Mesenchymal stem cell (in vitro differentiated cells and primary cell): ENCODE measurements around the gene SH3TC2.

Experiments
- DNase-seq: peaks from one replicate; pipeline ENCODE4 v3.0.0-alpha.2; 2013
- H2AFZ ChIP-seq: one replicate; pipeline ENCODE4 v1.6.1; 2013; ENCODE audit warnings: low read depth, mild to moderate bottlenecking, control low read depth, inconsistent platforms, low read length, moderate library complexity
- H2AK5ac ChIP-seq: 2 replicates; pipeline ENCODE4 v1.6.1; 2013; ENCODE audit warnings: low read length, moderate library complexity, mild to moderate bottlenecking, inconsistent platforms; ENCODE audit not compliant: severe bottlenecking
- H2BK120ac ChIP-seq: one replicate; pipeline ENCODE4 v1.6.1; 2013; ENCODE audit warnings: low read depth, mild to moderate bottlenecking, inconsistent platforms, low read length, moderate library complexity
- H2BK12ac ChIP-seq, 2 experiments: one replicate each; pipeline ENCODE4 v1.6.1; 2013; ENCODE audit warnings: inconsistent platforms in 2 of 2, low read length in 2 of 2, mild to moderate bottlenecking in 2 of 2, moderate library complexity in 2 of 2, control low read depth in 1 of 2
- H2BK15ac ChIP-seq: one replicate; pipeline ENCODE4 v1.6.1; 2013; ENCODE audit warnings: mild to moderate bottlenecking, low read depth, inconsistent platforms; ENCODE audit not compliant: poor library complexity, severe bottlenecking
- H2BK5ac ChIP-seq: 2 replicates; pipeline ENCODE4 v1.6.1; 2013; ENCODE audit warnings: low read depth, mild to moderate bottlenecking, low read length, control low read depth, inconsistent platforms; ENCODE audit not compliant: poor library complexity, severe bottlenecking
- H3K14ac ChIP-seq, 2 experiments: one replicate each; pipeline ENCODE4 v1.6.1; 2013; ENCODE audit warnings: inconsistent platforms in 2 of 2, low read length in 2 of 2, control low read depth in 1 of 2, mild to moderate bottlenecking in 1 of 2, moderate library complexity in 1 of 2
- H3K18ac ChIP-seq, 2 experiments: one replicate each; pipeline ENCODE4 v1.6.1; 2013; ENCODE audit warnings: inconsistent platforms in 2 of 2, low read length in 2 of 2, control low read depth in 1 of 2, low read depth in 1 of 2, mild to moderate bottlenecking in 1 of 2
- H3K23ac ChIP-seq, 2 experiments: one replicate each; pipeline ENCODE4 v1.6.1; 2013; ENCODE audit warnings: inconsistent platforms in 2 of 2, low read length in 2 of 2, mild to moderate bottlenecking in 2 of 2, moderate library complexity in 2 of 2, control low read depth in 1 of 2
- H3K27ac ChIP-seq: 2 replicates; pipeline ENCODE4 v1.5.1; 2013; ENCODE audit warnings: mild to moderate bottlenecking, moderate library complexity, low read length, control low read depth, inconsistent platforms; ENCODE audit not compliant: poor library complexity, severe bottlenecking
- H3K27me3 ChIP-seq, 2 experiments: 2 replicates each; pipeline versions ENCODE4 v1.6.1 to v1.7.0; 2013; ENCODE audit warnings: low read length in 2 of 2, mild to moderate bottlenecking in 2 of 2, moderate library complexity in 2 of 2, control low read depth in 1 of 2, inconsistent platforms in 1 of 2; ENCODE audit not compliant: control insufficient read depth in 1 of 2, insufficient read depth in 1 of 2
- H3K36me3 ChIP-seq, 2 experiments: 2 replicates each; pipeline versions ENCODE4 v1.6.1 to v1.7.0; 2013; ENCODE audit warnings: low read length in 2 of 2, control low read depth in 1 of 2, inconsistent platforms in 1 of 2, low read depth in 1 of 2, mild to moderate bottlenecking in 1 of 2; ENCODE audit not compliant: insufficient read depth in 2 of 2, control insufficient read depth in 1 of 2
- H3K4ac ChIP-seq, 2 experiments: one replicate each; pipeline ENCODE4 v1.6.1; 2013; ENCODE audit warnings: inconsistent platforms in 2 of 2, low read length in 2 of 2, mild to moderate bottlenecking in 2 of 2, moderate library complexity in 2 of 2, control low read depth in 1 of 2, low read depth in 1 of 2
- H3K4me1 ChIP-seq: 2 replicates; pipeline ENCODE4 v1.6.1; 2013; ENCODE audit warnings: low read depth, low read length, control low read depth; ENCODE audit not compliant: control insufficient read depth, insufficient read depth
- H3K4me2 ChIP-seq: 2 replicates; pipeline ENCODE4 v1.6.1; 2013; ENCODE audit warnings: low read length, mild to moderate bottlenecking, inconsistent platforms; ENCODE audit not compliant: poor library complexity, severe bottlenecking
- H3K4me3 ChIP-seq, 2 experiments: 2 replicates each; pipeline versions ENCODE4 v1.5.1 to v1.7.0; 2013; ENCODE audit warnings: low read length in 2 of 2, mild to moderate bottlenecking in 2 of 2, control low read depth in 1 of 2, low read depth in 1 of 2; ENCODE audit not compliant: insufficient read depth in 1 of 2
- H3K79me1 ChIP-seq: replicated peaks from 2 replicates; pipeline ENCODE4 v1.6.1; 2013; ENCODE audit warnings: mild to moderate bottlenecking, control low read depth, low read length, inconsistent platforms; ENCODE audit not compliant: poor library complexity, severe bottlenecking
- H3K9ac ChIP-seq: 2 replicates; pipeline ENCODE4 v1.7.0; 2013; ENCODE audit warnings: mild to moderate bottlenecking, low read length, moderate library complexity
- H3K9me3 ChIP-seq: 2 replicates; pipeline ENCODE4 v1.7.0; 2013; ENCODE audit warnings: mild to moderate bottlenecking, low read length; ENCODE audit not compliant: control insufficient read depth
- H4K8ac ChIP-seq: one replicate; pipeline ENCODE4 v1.6.1; 2013; ENCODE audit warnings: inconsistent platforms, mild to moderate bottlenecking, low read length, moderate library complexity
- H4K91ac ChIP-seq: one replicate; pipeline ENCODE4 v1.6.1; 2013; ENCODE audit warnings: mild to moderate bottlenecking, low read length, inconsistent platforms
- WGBS: methylation state at CpG from one replicate; pipeline ENCODE4 v1.1.7; 2013; ENCODE audit warnings: mixed read lengths; 5-methylcytosine and 5-hydroxymethylcytosine counted together

Gene SH3TC2

DNA sequence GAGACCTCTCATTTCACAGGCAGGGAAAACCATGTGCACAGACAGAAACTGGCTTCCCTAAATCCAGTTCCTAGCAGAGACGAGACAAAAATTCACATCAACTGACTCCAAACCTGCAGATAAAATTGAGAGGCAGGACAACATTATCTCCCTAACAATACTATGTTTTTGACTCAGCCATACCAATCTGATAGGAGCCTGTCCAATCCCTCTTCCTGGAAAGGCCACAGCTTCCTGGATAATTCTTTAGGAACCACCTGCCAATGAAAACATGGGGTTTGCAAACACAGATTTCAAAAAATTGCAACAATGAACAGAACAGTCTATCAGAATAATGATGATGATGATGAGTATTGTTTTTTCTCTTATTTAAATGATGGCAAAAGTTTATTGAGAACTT, 22.4 kb downstream of the SH3TC2 start:
- WGBS, result 95% methylated on average over 1 of the region's 1 CpG

GRCh38 chr5:149039506-149039905, 23.4 kb downstream of the SH3TC2 start:
- Histone ChIP-seq H4K91ac (no peak overlapping the region), H3K4ac (no peak overlapping the region), H2BK120ac (no peak overlapping the region), H4K8ac (no peak overlapping the region), H3K79me1 (no peaks in the 10 kb centered on the region), H2BK15ac (no peak overlapping the region), H3K18ac (no peak overlapping the region), H2BK5ac (no peak overlapping the region), H2AK5ac (no peak overlapping the region), H3K9me3 (no peaks in the 10 kb centered on the region), H3K4me1 (no peaks in the 10 kb centered on the region), H3K9ac (no peak overlapping the region), H3K27me3 (no peaks in the 10 kb centered on the region), H3K4me2 (no peak overlapping the region), H3K27ac (no peak overlapping the region), H3K4me3 (no peak overlapping the region), H3K23ac (no peak overlapping the region), H2AFZ (no peak overlapping the region), H3K14ac (no peak overlapping the region), H3K36me3 (no peaks in the 10 kb centered on the region), H2BK12ac (no peak overlapping the region)
- DNase-seq, result no peak
- 95% methylated on average over 2 of the region's 2 CpGs for WGBS

More for the DNA sequence above, 22.4 kb downstream of the SH3TC2 start:
- H2BK12ac ChIP-seq, result no peak overlapping the region
- H3K4ac ChIP-seq, result no peak overlapping the region
- DNase-seq, result no peak
- H2BK120ac ChIP-seq, result no peak overlapping the region
- no peak overlapping the region for H3K9ac ChIP-seq
- no peak overlapping the region for H2BK15ac ChIP-seq
- no peak overlapping the region for H4K8ac ChIP-seq
- H3K4me2 ChIP-seq, result no peak overlapping the region
- no peak overlapping the region for H2AFZ ChIP-seq
- no peak overlapping the region for H3K27ac ChIP-seq
- no peak overlapping the region for H3K18ac ChIP-seq
- H3K27me3 ChIP-seq, result no peaks in the 10 kb centered on the region
- no peaks in the 10 kb centered on the region for H3K4me1 ChIP-seq
- H3K36me3 ChIP-seq, result no peaks in the 10 kb centered on the region
- no peak overlapping the region for H2BK5ac ChIP-seq
- no peaks in the 10 kb centered on the region for H3K79me1 ChIP-seq
- H3K14ac ChIP-seq, result no peak overlapping the region
- H2AK5ac ChIP-seq, result no peak overlapping the region
- H3K4me3 ChIP-seq, result no peak overlapping the region
- H4K91ac ChIP-seq, result no peak overlapping the region
- H3K23ac ChIP-seq, result no peak overlapping the region
- H3K9me3 ChIP-seq, result no peaks in the 10 kb centered on the region

DNA sequence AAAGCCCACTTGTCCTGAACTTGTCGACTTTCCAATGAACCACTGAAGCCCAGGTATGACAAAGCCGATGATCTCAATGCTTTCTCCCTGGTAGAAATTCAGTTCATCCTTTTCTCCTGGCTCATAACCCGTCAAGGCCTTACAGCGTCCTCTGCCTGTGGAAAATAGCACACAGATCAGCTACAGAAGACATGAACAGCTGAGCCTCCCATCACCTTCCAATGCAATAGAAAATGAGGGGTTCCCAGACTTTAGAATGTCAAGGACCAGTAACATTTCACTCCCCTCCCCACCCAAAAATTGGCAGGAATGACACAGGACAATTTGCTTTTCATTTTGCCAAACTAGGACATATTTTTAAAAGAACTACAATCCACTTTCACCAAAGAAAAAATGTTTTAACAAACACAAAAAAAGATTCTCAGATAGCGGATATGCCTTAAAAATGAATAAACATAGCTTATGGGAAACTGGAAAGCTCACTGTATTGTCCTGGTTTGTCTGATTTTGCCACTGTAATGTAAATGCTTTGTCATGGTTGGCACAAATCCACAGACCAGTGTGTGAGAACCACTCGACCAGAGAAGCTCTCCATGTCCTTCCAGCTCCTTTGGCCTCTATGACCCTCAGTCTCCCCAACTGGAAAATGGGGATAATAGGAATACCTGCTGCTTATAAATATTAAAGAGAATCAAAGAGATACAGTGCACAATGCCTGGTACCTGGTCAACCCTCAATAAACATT, 24.4 kb downstream of the SH3TC2 start:
- H3K27me3 ChIP-seq, result no peaks in the 10 kb centered on the region
- no peak overlapping the region for H2AFZ ChIP-seq
- no peak overlapping the region for H2BK15ac ChIP-seq
- no peaks in the 10 kb centered on the region for H3K9me3 ChIP-seq
- no peaks in the 10 kb centered on the region for H3K36me3 ChIP-seq
- no peak overlapping the region for H3K27ac ChIP-seq
- H2BK12ac ChIP-seq, result peak overlapping the region in 1 of 2 experiments; percentile 28
- DNase-seq, result no peak
- H3K23ac ChIP-seq, result no peak overlapping the region
- H3K4me1 ChIP-seq, result no peaks in the 10 kb centered on the region
- no peak overlapping the region for H2BK5ac ChIP-seq
- H3K4ac ChIP-seq, result no peak overlapping the region
- no peak overlapping the region for H2BK120ac ChIP-seq
- 95% methylated on average over 5 of the region's 6 CpGs for WGBS
- no peak overlapping the region for H3K9ac ChIP-seq
- no peak overlapping the region for H2AK5ac ChIP-seq
- H4K91ac ChIP-seq, result no peak overlapping the region
- no peak overlapping the region for H3K14ac ChIP-seq
- H4K8ac ChIP-seq, result no peak overlapping the region
- H3K79me1 ChIP-seq, result no peaks in the 10 kb centered on the region
- no peak overlapping the region for H3K4me2 ChIP-seq
- H3K4me3 ChIP-seq, result no peak overlapping the region
- H3K18ac ChIP-seq, result no peak overlapping the region

DNA sequence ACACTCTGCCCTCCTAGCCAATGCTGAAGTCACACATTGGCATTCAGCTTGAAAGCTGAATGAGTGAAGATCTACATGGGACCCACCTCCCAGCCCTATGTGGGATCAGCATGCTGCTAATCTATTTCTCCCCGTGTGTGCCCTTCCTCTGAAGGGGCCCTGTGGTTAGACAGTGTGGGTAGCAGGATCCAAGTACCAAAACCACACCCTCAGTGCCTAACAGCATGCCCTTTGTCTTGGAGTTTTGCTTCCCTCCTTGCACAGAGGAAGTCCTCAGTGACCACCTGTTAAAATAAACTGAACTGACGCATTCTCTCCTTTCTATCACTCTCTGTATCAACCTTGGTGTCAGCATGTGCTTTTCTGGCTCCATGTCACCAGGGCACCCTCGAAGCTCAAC, 25.0 kb downstream of the SH3TC2 start:
- 73% methylated on average over 3 of the region's 3 CpGs for WGBS
- no peaks in the 10 kb centered on the region for H3K79me1 ChIP-seq
- H3K27ac ChIP-seq, result no peak overlapping the region
- H3K23ac ChIP-seq, result no peak overlapping the region
- no peak overlapping the region for H3K14ac ChIP-seq
- H3K4me1 ChIP-seq, result no peaks in the 10 kb centered on the region
- DNase-seq, result no peak
- no peak overlapping the region for H2BK12ac ChIP-seq
- no peak overlapping the region for H3K18ac ChIP-seq
- no peak overlapping the region for H4K91ac ChIP-seq
- H4K8ac ChIP-seq, result no peak overlapping the region
- no peaks in the 10 kb centered on the region for H3K36me3 ChIP-seq
- H3K9ac ChIP-seq, result no peak overlapping the region
- H2AFZ ChIP-seq, result no peak overlapping the region
- no peak overlapping the region for H2BK120ac ChIP-seq
- no peaks in the 10 kb centered on the region for H3K9me3 ChIP-seq
- H2AK5ac ChIP-seq, result no peak overlapping the region
- H3K4me2 ChIP-seq, result no peak overlapping the region
- H3K4me3 ChIP-seq, result no peak overlapping the region
- no peak overlapping the region for H3K4ac ChIP-seq
- H2BK5ac ChIP-seq, result no peak overlapping the region
- no peak overlapping the region for H2BK15ac ChIP-seq
- no peaks in the 10 kb centered on the region for H3K27me3 ChIP-seq
